Measurements from ENCODE around the gene SLC25A28. TPM values are rescaled to one million over a fixed set of nuclear protein-coding genes. Genes with fewer than 3 reads are reported as not detected.

The SLC25A28 gene
- total and polyA plus RNA-seq, 8 donors, result 18.8 to 128 (median 26.9) TPM

DNA sequence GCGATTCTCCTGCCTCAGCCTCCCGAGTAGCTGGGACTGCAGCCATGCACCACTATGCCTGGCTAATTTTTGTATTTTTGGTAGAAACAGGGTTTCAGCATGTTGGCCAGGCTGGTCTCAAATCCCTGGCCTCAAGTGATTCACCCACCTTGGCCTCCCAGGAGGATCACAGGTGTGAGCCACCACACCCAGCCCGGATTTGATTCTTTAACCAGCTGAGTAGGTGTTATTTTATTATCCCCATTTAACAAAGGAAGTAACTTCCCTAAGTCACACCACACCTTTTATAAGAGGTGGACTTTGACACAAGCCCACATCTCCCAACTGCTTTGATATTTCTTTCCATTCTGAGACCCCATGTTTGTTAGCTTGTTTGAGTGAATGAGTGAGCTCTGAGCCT lies 25.0 kb downstream of the SLC25A28 start:
- WGBS, 2 donors, result 54 to 60% methylated on average over 3 of the region's 3 CpGs
- no peaks in the 10 kb centered on the region for H3K4me1 ChIP-seq
- TF ChIP-seq, protein P1, sequence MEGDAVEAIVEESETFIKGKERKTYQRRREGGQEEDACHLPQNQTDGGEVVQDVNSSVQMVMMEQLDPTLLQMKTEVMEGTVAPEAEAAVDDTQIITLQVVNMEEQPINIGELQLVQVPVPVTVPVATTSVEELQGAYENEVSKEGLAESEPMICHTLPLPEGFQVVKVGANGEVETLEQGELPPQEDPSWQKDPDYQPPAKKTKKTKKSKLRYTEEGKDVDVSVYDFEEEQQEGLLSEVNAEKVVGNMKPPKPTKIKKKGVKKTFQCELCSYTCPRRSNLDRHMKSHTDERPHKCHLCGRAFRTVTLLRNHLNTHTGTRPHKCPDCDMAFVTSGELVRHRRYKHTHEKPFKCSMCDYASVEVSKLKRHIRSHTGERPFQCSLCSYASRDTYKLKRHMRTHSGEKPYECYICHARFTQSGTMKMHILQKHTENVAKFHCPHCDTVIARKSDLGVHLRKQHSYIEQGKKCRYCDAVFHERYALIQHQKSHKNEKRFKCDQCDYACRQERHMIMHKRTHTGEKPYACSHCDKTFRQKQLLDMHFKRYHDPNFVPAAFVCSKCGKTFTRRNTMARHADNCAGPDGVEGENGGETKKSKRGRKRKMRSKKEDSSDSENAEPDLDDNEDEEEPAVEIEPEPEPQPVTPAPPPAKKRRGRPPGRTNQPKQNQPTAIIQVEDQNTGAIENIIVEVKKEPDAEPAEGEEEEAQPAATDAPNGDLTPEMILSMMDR (IDR thresholded peaks at IDR 0.05), result no peak
- DNase-seq (no peak), FAIRE-seq (no peak), ATAC-seq (no peak)
- intact Hi-C loops (cut with DNase I), result no loop called here
- no peak overlapping the region for H3K27ac ChIP-seq
- no peaks in the 10 kb centered on the region for H3K9me3 ChIP-seq
- no peaks in the 10 kb centered on the region for H3K36me3 ChIP-seq
- H3K4me3 ChIP-seq, result no peak overlapping the region
- H3K27me3 ChIP-seq, result no peaks in the 10 kb centered on the region

DNA sequence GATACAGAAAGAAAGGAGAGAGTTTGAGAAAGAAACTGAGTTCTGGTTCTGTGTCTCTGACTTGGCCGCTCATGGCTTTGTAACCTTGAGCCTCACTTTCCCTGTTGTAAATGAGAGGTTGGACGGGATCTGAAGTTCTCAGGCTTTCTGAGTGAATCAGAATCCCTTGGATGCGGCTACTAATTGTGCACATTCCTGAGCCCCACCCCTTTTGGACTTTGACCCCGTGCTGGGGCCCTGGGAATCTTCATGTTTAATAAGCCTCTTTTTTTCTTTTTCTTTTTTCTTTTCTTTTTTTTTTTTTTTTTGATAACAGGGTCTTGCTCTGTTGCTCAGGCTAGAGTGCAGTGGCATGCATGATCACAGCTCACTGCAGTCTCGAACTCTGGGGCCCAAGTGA lies 26.9 kb downstream of the SLC25A28 start:
- peak in 1 of 4 donors; percentile 57 for ATAC-seq
- peak in 3 of 6 donors; percentile 7 to 40 (median 12) for DNase-seq
- H3K27me3 ChIP-seq, result no peaks in the 10 kb centered on the region
- H3K36me3 ChIP-seq, result no peaks in the 10 kb centered on the region
- no peaks in the 10 kb centered on the region for H3K4me1 ChIP-seq
- FAIRE-seq, result no peak
- WGBS, 2 donors, result 37 to 42% methylated on average over 5 of the region's 5 CpGs
- no peak overlapping the region for H3K27ac ChIP-seq
- TF ChIP-seq, protein P1 (IDR thresholded peaks at IDR 0.05), result no peak
- no peak overlapping the region for H3K4me3 ChIP-seq
- H3K9me3 ChIP-seq, result no peaks in the 10 kb centered on the region
- intact Hi-C loops (cut with DNase I), result no loop called here

DNA sequence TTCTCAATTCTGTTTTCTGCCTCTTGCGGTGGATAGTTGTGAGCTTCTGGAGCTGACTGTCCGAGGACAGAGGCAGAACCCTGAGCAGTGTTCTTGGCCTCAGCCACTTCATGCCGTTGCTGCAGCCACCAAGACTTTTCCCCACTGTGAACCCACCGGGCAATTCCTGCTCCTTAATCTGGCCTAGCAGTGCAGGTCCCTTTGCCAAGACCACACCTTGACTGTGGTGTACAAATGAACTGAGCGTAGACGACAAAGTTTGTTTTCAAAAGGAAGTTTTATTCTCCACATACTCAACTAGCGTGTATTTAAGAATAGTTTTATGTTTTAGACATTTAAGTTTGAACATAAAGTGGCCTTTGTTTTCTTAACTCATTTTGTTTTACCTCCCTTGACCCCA lies 29.4 kb downstream of the SLC25A28 start:
- Histone ChIP-seq H3K4me3 (no peak overlapping the region), H3K36me3 (no peaks in the 10 kb centered on the region), H3K27ac (no peak overlapping the region), H3K27me3 (no peaks in the 10 kb centered on the region), H3K9me3 (no peaks in the 10 kb centered on the region), H3K4me1 (no peaks in the 10 kb centered on the region)
- DNase-seq, result no peak
- no peak for FAIRE-seq
- TF ChIP-seq, protein P1 (IDR thresholded peaks at IDR 0.05), result no peak
- 77 to 80% methylated on average over 7 of the region's 7 CpGs for WGBS, 2 donors
- intact Hi-C loops (cut with DNase I), result no loop called here
- no peak for ATAC-seq

- DNase-seq, result no peak
- Histone ChIP-seq H3K36me3 (no peaks in the 10 kb centered on the region), H3K27ac (no peak overlapping the region), H3K9me3 (no peaks in the 10 kb centered on the region), H3K4me1 (no peaks in the 10 kb centered on the region), H3K27me3 (no peaks in the 10 kb centered on the region), H3K4me3 (no peak overlapping the region)
- intact Hi-C loops (cut with DNase I), result no loop called here
- FAIRE-seq, result no peak
- WGBS, 2 donors, result 62 to 81% methylated on average over 8 of the region's 8 CpGs
- no peak for ATAC-seq
- TF ChIP-seq, protein P1 (IDR thresholded peaks at IDR 0.05), result no peak
Observed at GRCh38 chr10:99583687-99584086, 36.6 kb downstream of the SLC25A28 start.

GRCh38 chr10:99582255-99582770 lies 37.9 kb downstream of the SLC25A28 start:
- no peak for FAIRE-seq
- intact Hi-C loops (cut with DNase I), result no loop called here
- WGBS, 2 donors, result 65 to 69% methylated on average over 6 of the region's 6 CpGs
- TF ChIP-seq, protein P1 (IDR thresholded peaks at IDR 0.05), result no peak
- no peak overlapping the region for H3K4me3 ChIP-seq
- no peak overlapping the region for H3K27ac ChIP-seq
- H3K36me3 ChIP-seq, result no peaks in the 10 kb centered on the region
- H3K9me3 ChIP-seq, result no peaks in the 10 kb centered on the region
- H3K27me3 ChIP-seq, result no peaks in the 10 kb centered on the region
- DNase-seq, result no peak
- H3K4me1 ChIP-seq, result no peaks in the 10 kb centered on the region
- ATAC-seq, result no peak

Data from pancreas (tissue), 10 donors.